Endothelial cell of umbilical vein (primary cell): ENCODE measurements around the gene L1CAM. TPM values are rescaled to one million over a fixed set of nuclear protein-coding genes. Genes with fewer than 3 reads are reported as not detected.

ENCODE experiments used
- BruUV-seq: library from RNA; stranded (reverse); fragments of 400-500 nt; replicated peaks from 2 replicates; lab custom pipeline; 2021; lab: Mats Ljungman, UMichigan
- CTCF ChIA-PET: fragments of 300-600, 350-600 bp; sonication (Branson Sonifier 250); formaldehyde crosslinking; loops from one replicate; lab custom pipeline; 2021; ENCODE audit warnings: antibody characterized with exemption, inconsistent platforms; lab: Charles Lee
- POLR2A ChIA-PET: fragments of 300-600, 350-600 bp; sonication (Branson Sonifier 250); formaldehyde crosslinking; loops from one replicate; lab custom pipeline; 2021; ENCODE audit warnings: antibody characterized with exemption, inconsistent platforms; lab: Charles Lee
- DNase-seq: peaks from one replicate; pipeline ENCODE4 v3.0.0-alpha.2; 2011; ENCODE audit warnings: low read depth, low spot score
- FAIRE-seq: peaks from 2 replicates; lab custom pipeline; 2011; peaks lifted over from hg19 to GRCh38; lab: Jason Lieb, UNC
- H2AFZ ChIP-seq: 2 replicates; pipeline ENCODE4 v1.6.0; 2012; ENCODE audit warnings: low read depth, low read length, control low read depth, inconsistent platforms
- H3K27ac ChIP-seq: 2 replicates; pipeline ENCODE4 v1.5.1; 2011; ENCODE audit warnings: low read depth, mild to moderate bottlenecking, control low read depth, low read length, moderate library complexity; ENCODE audit not compliant: insufficient read depth
- H3K27me3 ChIP-seq, 2 experiments: 2 replicates each; pipeline versions ENCODE4 v1.6.0 to v1.6.1; 2011; ENCODE audit warnings: low read length in 2 of 2, mixed read lengths in 1 of 2; ENCODE audit not compliant: control insufficient read depth in 2 of 2, insufficient read depth in 2 of 2
- H3K36me3 ChIP-seq, 2 experiments: 2 replicates in 1 of 2; 3 replicates in 1 of 2; pipeline ENCODE4 v1.5.1; 2011; ENCODE audit warnings: low read length in 2 of 2, mild to moderate bottlenecking in 1 of 2, moderate library complexity in 1 of 2; ENCODE audit not compliant: control insufficient read depth in 2 of 2, insufficient read depth in 2 of 2; ENCODE audit errors: extremely low read depth in 1 of 2
- H3K4me1 ChIP-seq: 3 replicates; pipeline ENCODE4 v1.5.1; 2011; ENCODE audit warnings: mild to moderate bottlenecking, low read length; ENCODE audit not compliant: control insufficient read depth, insufficient read depth; ENCODE audit errors: extremely low read depth
- H3K4me2 ChIP-seq: 2 replicates; pipeline ENCODE4 v1.6.1; 2011; ENCODE audit warnings: low read length, control low read depth, mixed read lengths; ENCODE audit not compliant: insufficient read depth
- H3K4me3 ChIP-seq, 3 experiments: fragments of 200-600 bp in 1 of 3; sonication (generic), shearing (Covaris generic) in 1 of 3; replicated peaks in 1 of 3; 2 replicates each; pipeline ENCODE4 v1.5.1; 2011 to 2016; ENCODE audit warnings: control low read depth in 3 of 3, low read length in 3 of 3, mild to moderate bottlenecking in 2 of 3, inconsistent platforms in 1 of 3, low read depth in 1 of 3, moderate library complexity in 1 of 3; ENCODE audit not compliant: insufficient read depth in 1 of 3
- H3K79me2 ChIP-seq: 2 replicates; pipeline ENCODE4 v1.6.0; 2012; ENCODE audit warnings: low read length, inconsistent platforms; ENCODE audit not compliant: control insufficient read depth, insufficient read depth
- H3K9ac ChIP-seq: replicated peaks from 2 replicates; pipeline ENCODE3; 2011; ENCODE audit warnings: low read length, control low read depth; ENCODE audit not compliant: insufficient read depth; ENCODE audit errors: extremely low read depth
- H3K9me1 ChIP-seq: replicated peaks from 3 replicates; pipeline ENCODE4 v1.6.0; 2011; ENCODE audit warnings: mild to moderate bottlenecking, low read length; ENCODE audit not compliant: control insufficient read depth, insufficient read depth; ENCODE audit errors: extremely low read depth
- H3K9me3 ChIP-seq: replicated peaks from 2 replicates; pipeline ENCODE4 v1.5.1; 2012; ENCODE audit warnings: low read length, inconsistent platforms; ENCODE audit not compliant: control insufficient read depth, insufficient read depth
- H4K20me1 ChIP-seq: replicated peaks from 2 replicates; pipeline ENCODE3; 2011; ENCODE audit warnings: mild to moderate bottlenecking, low read length; ENCODE audit not compliant: control insufficient read depth, insufficient read depth; ENCODE audit errors: extremely low read depth
- FOS ChIP-seq: IDR thresholded peaks from 2 replicates; pipeline ENCODE4 v1.6.1; 2011; ENCODE audit warnings: mild to moderate bottlenecking, low read length, moderate library complexity, borderline replicate concordance; ENCODE audit not compliant: insufficient read depth
- GATA2 ChIP-seq: IDR thresholded peaks from 2 replicates; pipeline ENCODE4 v1.7.0; 2011; ENCODE audit warnings: low read depth, mild to moderate bottlenecking, moderate library complexity, mixed read lengths, low read length; ENCODE audit not compliant: insufficient read length, insufficient read depth
- POLR2A ChIP-seq: IDR thresholded peaks from 2 replicates; pipeline ENCODE4 v1.6.1; 2012; ENCODE audit warnings: low read depth, mild to moderate bottlenecking, control low read depth, low read length
- POLR2AphosphoS5 ChIP-seq: IDR thresholded peaks from 2 replicates; pipeline ENCODE4 v1.6.1; 2012; ENCODE audit warnings: low read depth, mild to moderate bottlenecking, control low read depth, low read length, moderate library complexity; ENCODE audit not compliant: insufficient read depth
- dilution Hi-C: fragments of 300-500 bp; cut with MboI; formaldehyde crosslinking; loops from one replicate; pipeline ENCODE4 v1.15.0; 2019; ENCODE audit warnings: low sequenced_read_pairs; ENCODE audit not compliant: extremely low pct_ligation_motif_present
- intact Hi-C: fragments of 100-400 bp; cut with micrococcal nuclease; formaldehyde crosslinking; loops from one replicate; pipeline ENCODE4 v1.10.0; 2022
- polyA plus RNA-seq, 4 experiments: library from polyadenylated mRNA; depleted of rRNA in 3 of 4; stranded (reverse) in 3 of 4; unstranded in 1 of 4; fragments of >200 nt; gene quantifications; 2 replicates each; pipeline versions ENCODE4 v1.2.1 to v1.2.3, GENCODE V29; 2011 to 2012; ENCODE audit warnings: missing spikeins in 1 of 4
- total RNA-seq: library from RNA; stranded (reverse); gene quantifications from 2 replicates; pipeline ENCODE4 v1.2.3, GENCODE V29; 2021
- TF ChIP-seq, protein P1 (sequence below), 2 donors: IDR thresholded peaks; 1 replicate in 1 of 2; 2 replicates in 1 of 2; pipeline ENCODE4 v1.5.1; 2011; ENCODE audit warnings: low read length in 2 of 2, mild to moderate bottlenecking in 2 of 2, moderate library complexity in 2 of 2, control low read depth in 1 of 2, inconsistent platforms in 1 of 2, low read depth in 1 of 2; ENCODE audit not compliant: insufficient read depth in 1 of 2; ENCODE audit errors: extremely low read depth in 1 of 2

The L1CAM gene
- total and polyA plus RNA-seq, 2 donors (not counting 3 experiments of a cell fraction or from before 2014, with no cell fraction given): 0.01 TPM; not detected in 1

DNA sequence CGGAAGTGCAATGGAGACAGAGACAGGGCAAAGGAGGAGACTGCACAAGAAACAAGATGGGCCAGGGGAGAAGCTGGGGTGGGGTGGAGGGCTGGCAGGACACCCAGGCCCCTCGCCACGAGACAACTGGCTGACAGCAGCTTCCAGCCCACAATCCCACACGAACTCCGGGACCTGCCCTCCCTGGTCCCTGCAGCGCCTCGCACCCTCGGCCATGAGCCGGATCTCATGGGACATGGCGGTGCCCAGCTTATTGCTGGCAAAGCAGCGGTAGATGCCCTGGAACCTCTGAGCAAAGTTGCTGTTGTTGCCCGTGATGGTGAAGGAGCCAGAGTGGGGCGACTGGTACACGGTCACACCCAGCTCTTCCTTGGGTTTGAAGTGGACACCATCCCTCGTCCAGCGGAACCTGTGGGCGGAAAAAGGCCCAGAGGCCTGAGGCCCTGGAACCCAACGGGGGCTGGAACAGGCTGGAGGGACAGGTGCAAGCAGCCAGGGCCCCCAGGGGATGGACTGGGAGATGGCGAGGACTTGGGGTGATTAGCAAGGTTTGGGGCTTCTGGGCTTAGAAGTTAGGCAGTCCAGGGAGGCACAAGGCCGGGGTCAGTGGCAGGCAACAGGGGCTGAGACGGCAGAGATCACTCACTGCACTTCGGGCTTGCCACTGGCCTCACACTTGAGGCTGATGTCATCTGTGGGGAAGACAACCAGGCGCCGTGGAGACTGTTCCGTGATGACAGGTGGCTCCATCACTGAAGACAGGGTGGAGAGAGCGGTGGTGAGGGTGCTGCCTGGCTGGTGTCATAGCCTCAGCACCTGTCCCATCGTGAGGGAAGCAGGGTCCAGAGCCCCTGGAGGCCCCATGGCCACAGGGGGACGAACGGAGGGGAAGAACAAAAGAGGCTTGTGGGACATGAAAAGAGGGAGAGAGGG, 13.8 kb downstream of the L1CAM start:
- Histone ChIP-seq H3K4me1 (no peaks in the 10 kb centered on the region), H3K9me3 (no peaks in the 10 kb centered on the region), H3K4me2 (no peak overlapping the region), H3K27me3 (no peaks in the 10 kb centered on the region), H3K36me3 (no peaks in the 10 kb centered on the region), H3K9ac (no peak overlapping the region), H3K27ac (no peak overlapping the region), H3K4me3 (no peak overlapping the region), H3K9me1 (no peaks in the 10 kb centered on the region), H3K79me2 (no peaks in the 10 kb centered on the region), H2AFZ (no peak overlapping the region), H4K20me1 (no peaks in the 10 kb centered on the region)
- BruUV-seq: no TSS peak
- POLR2A ChIA-PET: no interaction called here
- no peak for FAIRE-seq
- no peak for DNase-seq
- intact Hi-C loops (loop anchor here (10.0 kb wide), 1 partner anchor 77 kb away; the partner anchor contains the start of genes IDH3G and SSR4), dilution Hi-C loops (no loop called here)
- TF ChIP-seq POLR2A (no peak), POLR2AphosphoS5 (no peak)
- TF ChIP-seq, protein P1, sequence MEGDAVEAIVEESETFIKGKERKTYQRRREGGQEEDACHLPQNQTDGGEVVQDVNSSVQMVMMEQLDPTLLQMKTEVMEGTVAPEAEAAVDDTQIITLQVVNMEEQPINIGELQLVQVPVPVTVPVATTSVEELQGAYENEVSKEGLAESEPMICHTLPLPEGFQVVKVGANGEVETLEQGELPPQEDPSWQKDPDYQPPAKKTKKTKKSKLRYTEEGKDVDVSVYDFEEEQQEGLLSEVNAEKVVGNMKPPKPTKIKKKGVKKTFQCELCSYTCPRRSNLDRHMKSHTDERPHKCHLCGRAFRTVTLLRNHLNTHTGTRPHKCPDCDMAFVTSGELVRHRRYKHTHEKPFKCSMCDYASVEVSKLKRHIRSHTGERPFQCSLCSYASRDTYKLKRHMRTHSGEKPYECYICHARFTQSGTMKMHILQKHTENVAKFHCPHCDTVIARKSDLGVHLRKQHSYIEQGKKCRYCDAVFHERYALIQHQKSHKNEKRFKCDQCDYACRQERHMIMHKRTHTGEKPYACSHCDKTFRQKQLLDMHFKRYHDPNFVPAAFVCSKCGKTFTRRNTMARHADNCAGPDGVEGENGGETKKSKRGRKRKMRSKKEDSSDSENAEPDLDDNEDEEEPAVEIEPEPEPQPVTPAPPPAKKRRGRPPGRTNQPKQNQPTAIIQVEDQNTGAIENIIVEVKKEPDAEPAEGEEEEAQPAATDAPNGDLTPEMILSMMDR (IDR thresholded peaks at IDR 0.05; ENCODE audit: extremely low read depth in 1 of 2, insufficient read depth in 1 of 2, low read depth in 1 of 2, low read length in 2 of 2): no peak
- CTCF ChIA-PET: interaction anchor here (1.0 kb wide), 1 partner anchor 75 kb away, joined by 3 read pairs; no protein-coding TSS in a partner anchor

DNA sequence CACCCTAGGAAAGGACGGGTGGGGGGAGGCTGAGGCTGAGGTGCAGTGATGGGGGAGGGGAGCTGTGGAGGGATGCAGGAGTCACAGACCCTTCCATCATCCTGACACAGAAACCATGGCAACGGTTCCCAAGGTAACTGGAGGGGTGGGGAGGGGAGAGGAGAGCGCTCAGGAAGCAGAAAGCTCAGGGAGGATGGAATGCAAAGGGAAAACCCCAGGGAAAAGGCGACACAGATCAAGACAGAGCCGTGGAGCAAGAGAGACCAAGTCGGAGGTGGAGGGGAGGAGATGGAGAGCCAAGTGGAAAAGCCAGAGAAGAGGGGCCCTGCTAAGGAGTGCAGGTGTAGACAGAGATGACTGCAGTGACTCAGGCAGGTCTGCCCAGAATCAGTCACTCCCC, 14.5 kb downstream of the L1CAM start:
- TF ChIP-seq FOS (no peak), POLR2AphosphoS5 (no peak), GATA2 (no peak)
- TF ChIP-seq, protein P1 (IDR thresholded peaks at IDR 0.05; ENCODE audit: extremely low read depth in 1 of 2, insufficient read depth in 1 of 2, low read depth in 1 of 2, low read length in 2 of 2): no peak
- dilution Hi-C loops: no loop called here
- Histone ChIP-seq H3K27ac (no peak overlapping the region), H3K27me3 (no peaks in the 10 kb centered on the region), H3K9ac (no peak overlapping the region), H3K4me3 (no peak overlapping the region), H4K20me1 (no peaks in the 10 kb centered on the region), H3K9me3 (no peaks in the 10 kb centered on the region), H3K9me1 (no peaks in the 10 kb centered on the region), H3K4me2 (no peak overlapping the region), H3K36me3 (no peaks in the 10 kb centered on the region), H3K79me2 (no peaks in the 10 kb centered on the region), H2AFZ (no peak overlapping the region), H3K4me1 (no peaks in the 10 kb centered on the region)
- BruUV-seq: no TSS peak
- intact Hi-C loops: loop anchor here (10.0 kb wide), 1 partner anchor 77 kb away; the partner anchor contains the start of genes IDH3G and SSR4
- CTCF ChIA-PET: interaction anchor here (1.0 kb wide), 1 partner anchor 76 kb away, joined by 3 read pairs; no protein-coding TSS in a partner anchor
- POLR2A ChIA-PET: no interaction called here
- DNase-seq: no peak
- no peak for FAIRE-seq
